GM18907 (cell line): ENCODE measurements around the gene OR9Q2.
"Not testable (repeated sequence)": the region's sequence is repeated elsewhere in the genome, so short reads cannot be mapped to it uniquely, and the experiment has no call there.

Experiments
- ATAC-seq: cut with Tn5 transposase; IDR thresholded peaks from one replicate; pipeline ENCODE4 v1.9.1; 2021; ENCODE audit warnings: mild to moderate bottlenecking, moderate library complexity; ENCODE audit not compliant: unreplicated experiment

OR9Q2 gene, protein sequence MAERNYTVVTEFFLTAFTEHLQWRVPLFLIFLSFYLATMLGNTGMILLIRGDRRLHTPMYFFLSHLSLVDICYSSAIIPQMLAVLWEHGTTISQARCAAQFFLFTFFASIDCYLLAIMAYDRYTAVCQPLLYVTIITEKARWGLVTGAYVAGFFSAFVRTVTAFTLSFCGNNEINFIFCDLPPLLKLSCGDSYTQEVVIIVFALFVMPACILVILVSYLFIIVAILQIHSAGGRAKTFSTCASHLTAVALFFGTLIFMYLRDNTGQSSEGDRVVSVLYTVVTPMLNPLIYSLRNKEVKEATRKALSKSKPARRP

DNA sequence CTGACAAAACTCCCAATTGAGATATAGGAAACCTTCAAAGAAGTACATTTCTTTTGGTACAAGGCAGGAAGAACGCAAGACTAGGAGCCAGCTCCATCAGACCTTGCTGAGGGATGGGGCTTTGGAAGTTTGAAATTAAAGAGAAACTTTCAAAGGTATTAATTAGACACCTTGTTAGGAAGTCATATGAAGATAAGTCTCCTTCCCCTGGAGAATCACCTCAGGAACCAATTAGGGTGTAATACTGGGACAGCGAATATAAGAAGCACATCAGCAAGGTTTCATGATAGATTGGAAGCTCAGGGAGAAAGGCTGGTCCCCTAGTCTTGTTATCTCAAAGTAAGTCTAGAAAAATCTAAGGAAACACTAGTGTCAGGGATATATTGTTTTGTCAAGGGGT, at the start of gene OR9Q2:
Gene OR9Q2 (plus strand): TSS at position 301 of the 400 bp plus-strand sequence. CDS start 1,421 bp downstream, outside the sequence.
- ATAC-seq: no peak

DNA sequence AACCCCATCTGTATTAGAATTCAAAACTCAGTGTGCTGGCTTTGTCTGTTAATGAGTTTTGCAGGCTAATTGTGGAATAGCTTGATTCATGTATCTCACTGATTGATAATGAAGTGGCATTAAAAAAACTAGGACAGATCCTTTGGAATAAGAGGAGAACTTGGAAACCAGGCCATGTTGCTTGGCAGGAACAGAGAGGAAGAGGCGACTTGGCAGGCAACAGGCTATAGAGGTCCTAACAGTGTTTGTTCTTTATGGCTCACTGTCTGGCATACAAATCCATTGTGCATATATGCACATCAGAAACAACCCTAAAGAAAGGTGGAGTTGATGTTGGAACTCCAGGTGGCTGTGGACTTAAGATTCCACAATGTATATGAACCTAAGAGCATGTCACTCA, 46.1 kb upstream of the OR9Q2 start:
- ATAC-seq: no peak

DNA sequence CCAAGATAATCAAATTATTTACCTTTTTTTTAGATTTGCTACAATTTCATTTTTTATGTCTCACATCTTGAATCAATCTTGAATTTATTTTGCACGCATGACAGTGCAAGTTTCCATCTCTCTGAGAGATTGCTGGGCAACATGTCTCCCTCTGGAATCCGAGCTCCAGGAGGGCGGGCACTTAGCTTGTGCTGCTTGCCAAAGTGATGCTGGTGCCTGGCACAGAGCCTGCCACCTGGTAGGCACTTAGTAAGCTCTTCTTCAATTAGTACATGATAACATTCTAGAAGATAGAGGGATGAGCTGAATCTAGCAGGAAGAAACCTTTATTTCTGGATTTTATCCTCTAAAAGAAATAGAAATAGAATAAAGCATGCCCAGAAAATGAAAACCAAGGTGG, 36.1 kb upstream of the OR9Q2 start:
- no peak for ATAC-seq

DNA sequence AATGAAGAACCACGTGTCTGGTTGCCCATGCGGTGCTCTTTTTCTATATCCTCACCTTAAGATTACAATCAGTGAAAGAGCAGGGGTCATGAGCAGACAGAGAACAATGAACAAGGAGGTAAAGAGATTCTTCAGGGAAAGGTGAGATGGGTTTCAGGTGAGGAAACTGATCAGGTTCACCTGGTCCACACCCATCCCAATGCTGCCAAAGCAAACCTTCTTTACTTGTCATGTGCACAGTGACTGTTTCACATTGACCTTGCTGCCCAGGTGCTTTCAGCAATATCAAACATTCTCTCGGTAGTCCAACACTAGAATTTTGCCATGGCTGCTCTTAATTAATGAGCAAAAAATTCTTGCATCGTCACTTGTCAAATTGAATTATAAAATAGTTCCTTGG, 24.5 kb upstream of the OR9Q2 start:
- ATAC-seq: no peak

DNA sequence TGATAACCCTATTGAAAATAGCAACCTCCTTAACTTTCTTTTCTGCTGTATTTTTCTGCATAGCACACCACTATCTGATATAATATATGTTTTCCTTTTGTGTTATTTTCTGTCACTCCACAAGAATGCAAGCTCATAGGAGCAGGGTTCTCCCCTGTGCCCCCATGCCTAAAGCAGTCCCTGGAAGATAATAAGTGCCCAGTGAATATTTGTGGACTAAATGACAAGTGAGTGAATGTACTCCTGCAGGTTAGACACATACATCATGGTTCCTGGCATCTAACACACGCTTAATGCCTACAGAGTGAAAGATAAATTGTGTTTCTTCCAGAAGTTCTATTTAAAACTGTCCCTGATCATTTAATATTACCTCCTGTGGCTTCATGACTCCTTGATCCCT, 23.9 kb upstream of the OR9Q2 start:
- ATAC-seq: no peak

DNA sequence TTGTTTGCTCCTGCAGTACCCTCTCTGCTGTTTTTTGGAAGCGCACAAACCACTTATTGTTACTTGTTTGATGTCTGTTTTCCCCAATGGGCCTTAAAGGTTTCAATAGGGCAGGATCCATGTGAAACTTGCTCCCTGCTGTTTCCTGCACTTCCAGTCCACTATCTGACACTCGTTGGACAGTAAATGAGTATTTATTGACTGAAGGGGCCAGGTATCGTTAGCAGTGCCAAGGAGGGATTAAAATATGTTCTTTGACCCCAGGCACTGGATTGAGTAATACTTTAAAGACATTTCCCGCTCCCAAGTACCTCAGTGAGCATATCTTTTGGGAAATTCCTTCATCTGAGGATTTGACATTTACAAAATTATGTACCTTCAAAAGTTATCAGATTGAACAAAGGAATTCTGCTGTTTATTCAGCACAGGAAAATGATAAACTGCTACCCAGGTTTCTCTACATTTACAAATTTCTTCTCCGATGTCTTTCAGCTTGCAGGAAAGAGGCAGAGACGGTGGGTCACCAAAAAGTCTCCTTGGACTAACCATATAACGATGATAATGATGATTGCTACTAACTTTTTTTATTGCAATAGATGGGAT, 23.3 kb upstream of the OR9Q2 start:
- no peak for ATAC-seq

DNA sequence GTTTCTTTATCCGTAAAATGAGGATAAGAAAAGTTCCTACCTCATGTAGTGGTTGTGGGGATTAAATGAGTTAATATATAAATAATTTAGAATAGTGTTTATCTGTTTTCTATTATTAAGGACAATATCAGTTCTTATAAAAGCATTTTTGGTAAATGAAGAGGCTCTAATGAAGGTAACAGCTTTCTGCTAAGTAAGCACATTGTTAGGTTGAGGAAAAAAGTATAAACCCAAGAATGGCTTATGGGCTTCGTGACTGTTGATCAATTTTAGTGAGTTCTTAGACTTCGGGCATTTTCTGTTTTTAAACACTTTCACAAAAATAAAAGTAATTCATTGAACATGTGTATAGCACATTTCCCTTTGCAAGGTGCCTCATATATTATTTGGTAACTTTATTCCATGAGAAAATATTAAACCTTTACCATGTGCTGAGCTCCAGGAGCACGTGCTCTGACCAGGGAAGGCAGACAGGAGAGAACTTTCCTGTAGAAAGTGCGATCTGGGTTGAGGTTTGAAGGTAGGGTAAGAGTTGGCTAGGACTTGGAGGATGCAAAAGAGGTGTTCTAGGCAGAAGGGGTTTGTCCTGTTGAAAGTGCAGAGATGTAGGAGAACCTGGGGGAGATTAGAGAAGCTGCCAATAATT, 11.3 kb upstream of the OR9Q2 start:
- ATAC-seq: no peak

DNA sequence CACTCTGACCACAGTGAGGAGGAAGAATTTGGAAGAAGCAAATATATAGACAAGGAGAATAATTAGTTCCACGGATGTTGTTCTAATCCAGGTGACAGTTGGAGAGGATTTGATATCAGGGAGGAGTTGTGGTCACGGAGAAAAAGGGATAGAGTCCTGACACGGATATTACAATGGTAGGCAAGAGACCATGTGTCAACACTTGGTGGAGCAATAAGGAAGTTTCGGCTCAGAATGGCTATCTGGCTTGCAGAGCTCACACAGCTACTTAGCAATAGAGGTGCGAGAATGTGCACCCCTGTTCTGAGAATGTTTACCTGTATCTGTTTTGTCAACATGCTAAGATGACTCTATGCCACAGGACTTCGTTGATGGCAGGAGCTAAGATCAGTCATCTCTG, 10.4 kb upstream of the OR9Q2 start:
- no peak for ATAC-seq

DNA sequence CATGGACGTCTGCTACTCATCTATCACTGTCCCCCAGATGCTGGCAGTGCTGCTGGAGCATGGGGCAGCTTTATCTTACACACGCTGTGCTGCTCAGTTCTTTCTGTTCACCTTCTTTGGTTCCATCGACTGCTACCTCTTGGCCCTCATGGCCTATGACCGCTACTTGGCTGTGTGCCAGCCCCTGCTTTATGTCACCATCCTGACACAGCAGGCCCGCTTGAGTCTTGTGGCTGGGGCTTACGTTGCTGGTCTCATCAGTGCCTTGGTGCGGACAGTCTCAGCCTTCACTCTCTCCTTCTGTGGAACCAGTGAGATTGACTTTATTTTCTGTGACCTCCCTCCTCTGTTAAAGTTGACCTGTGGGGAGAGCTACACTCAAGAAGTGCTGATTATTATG, 9.2 kb upstream of the OR9Q2 start:
- ATAC-seq: no peak

DNA sequence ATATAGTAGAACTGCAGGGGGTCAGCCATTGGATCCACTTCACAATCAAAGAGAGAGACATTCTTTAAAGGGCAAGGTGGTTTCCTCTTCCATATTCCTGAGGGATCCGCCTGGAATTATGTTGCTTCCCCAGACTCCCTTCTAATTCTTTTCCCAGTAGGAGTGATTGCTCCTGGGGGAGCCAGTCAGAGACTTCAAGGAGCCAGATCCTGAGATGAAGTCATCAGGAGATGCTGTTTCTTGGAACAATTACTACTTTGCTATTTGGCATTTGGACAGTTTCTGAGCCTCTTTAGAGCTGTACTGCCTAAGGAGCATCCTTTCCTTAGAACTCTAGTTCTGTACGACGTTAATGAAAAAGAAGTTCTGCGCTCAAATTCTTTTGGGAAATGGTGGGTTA, 1.9 kb upstream of the OR9Q2 start:
- no peak for ATAC-seq

DNA sequence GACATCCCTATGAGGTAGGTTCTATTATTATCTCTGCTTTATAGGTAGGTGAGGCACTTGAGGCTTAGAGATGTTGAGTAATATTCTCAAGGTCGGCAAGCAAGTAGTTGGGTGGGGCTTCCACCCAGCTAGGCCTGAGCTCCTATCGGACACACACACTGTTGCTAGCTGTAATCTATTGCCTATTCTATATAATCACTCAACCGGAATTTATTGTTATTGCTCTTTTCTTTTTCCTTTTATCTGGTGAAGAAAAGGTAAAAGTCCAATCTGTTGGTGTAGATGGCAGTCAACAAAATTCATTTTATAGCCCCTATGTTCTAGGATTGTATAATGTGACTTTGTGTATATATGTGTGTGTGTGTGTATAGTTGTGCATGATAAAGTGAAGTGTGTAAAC, 3.4 kb downstream of the OR9Q2 start:
- no peak for ATAC-seq

DNA sequence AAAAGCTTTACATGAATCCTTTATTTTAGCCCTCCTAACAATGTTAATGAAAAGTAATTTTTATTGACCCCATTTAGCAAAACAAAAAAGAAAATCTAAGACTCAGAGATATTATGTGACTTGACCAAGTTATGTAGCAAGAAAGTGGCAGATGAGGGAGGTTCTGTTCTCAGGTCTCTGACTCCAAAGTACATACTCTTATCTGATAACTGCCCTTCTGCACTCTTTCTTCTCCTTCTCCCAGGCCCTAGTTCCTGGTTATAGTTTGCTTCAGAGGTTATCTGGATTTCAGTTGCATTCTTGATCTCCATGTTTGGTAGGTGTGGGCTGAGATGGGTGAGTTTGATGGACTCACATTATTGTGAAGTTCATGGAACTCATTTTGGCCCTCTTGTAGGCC, 4.5 kb downstream of the OR9Q2 start:
- ATAC-seq: no peak

DNA sequence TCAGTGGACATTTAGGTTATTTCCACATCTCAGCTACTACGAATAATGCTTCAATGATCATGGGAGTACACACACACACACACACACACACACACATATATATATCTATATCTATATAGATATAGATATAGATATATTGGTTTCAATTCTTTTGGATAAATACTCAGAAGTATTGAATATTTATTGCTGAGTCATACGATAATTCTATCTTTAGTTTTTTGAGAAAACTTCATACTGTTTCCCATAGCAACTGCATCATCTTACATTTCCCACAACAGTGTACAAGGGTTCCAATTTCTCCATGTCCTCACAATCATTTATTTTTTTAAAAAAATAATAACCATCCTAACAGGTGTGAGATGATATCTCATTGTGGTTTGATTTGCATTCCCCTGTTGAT, 7.1 kb downstream of the OR9Q2 start:
- no peak for ATAC-seq

DNA sequence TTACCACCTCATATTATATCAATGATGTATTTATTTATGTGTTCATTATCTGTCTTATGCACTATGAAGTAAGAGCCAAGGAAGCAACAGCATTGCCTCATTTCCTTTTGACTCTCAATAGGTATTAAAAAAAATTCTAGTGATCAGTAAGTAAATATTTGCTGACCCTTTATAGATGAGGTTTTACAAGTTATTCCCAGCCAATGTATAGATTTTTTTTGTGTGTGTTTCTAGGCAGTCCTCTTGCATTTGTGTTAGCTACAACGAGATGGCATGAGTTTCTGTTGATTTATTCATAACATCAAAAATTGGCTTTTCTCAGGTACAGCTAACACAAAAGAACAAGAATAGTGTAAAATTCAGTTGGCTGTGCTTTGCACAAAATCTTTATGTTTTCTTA, 10.4 kb downstream of the OR9Q2 start:
- ATAC-seq: no peak

DNA sequence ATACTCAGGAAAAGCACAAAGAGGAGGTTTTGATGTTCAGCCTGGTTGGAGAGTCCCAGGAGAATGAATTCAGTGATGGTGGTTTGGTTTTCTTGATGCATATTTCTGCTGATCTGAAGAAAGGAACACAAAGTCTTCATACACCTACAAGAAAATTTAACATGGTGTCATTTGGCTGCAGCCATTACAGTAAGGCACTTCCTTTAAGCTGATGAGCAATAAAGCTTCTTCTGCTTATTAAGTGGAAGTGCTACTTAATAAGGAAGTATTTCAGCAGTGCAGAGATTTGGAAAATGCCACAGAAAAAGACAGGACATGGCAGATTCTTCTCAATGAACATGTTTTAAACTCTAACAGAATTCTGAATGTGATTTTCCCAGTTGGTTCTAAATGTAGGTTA, 15.2 kb downstream of the OR9Q2 start, which contains the start of gene OR1S2:
Gene OR1S2 (minus strand): TSS at position 101 of the 400 bp plus-strand sequence. CDS start 0 bp downstream, at position 101.
- ATAC-seq: no peak

DNA sequence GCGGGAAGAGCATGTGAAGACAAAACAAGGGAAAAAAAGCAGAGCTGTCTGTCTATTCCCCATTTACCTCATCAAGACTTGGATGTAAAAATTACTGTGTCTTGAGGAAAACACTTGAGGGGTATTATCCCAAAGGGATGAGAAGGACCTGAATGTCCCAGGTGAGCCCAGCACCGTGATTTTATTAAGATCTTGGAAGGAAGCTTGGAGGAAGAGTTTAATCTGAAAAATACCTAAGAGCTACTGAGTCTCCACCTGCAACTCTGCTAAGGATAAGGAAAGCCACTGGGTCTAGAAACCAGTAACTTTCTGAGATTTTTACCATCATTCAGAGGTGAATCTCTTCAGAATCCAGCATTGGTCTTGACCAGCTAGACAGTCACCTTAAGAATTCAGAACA, 23.6 kb downstream of the OR9Q2 start, which contains the start of gene OR1S1:
Gene OR1S1 (plus strand): TSS at position 301 of the 400 bp plus-strand sequence.
- not testable (repeated sequence) for ATAC-seq

DNA sequence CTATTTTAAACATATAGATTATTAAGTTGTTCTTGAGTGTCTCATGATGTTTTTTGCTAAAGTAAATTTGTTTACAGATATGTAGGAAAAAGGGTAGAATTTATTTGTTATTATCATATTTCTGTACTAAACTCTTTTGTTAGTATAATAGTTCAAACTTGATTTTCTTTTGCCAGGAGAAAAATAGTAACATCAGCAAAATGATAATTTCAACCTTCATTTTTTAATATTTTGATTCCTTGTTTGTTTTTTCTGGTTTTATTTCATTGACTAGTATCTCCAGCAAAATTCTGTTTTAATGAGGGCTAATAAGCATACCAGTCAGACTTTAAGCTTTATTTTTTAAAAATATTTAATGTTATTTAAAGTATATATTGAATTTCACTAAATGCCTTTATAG, 27.6 kb downstream of the OR9Q2 start:
- ATAC-seq: no peak

DNA sequence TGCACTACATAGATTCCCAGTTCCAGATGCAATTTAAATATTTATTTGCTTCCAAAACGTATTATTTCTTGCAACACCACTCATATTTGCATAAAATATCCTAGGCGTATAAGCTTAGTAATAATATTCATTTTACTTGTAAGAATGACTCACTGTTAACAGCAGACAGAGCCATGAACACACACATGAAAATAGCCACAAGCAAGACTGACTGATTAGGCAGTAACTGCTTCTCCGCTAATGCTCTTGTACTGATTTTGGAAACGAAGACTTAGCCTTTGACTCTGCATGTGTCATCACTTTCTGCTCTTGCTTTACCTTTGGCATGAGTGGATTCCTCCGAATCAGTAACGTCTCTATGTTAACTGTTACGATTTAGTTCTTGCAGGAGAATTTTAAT, 33.9 kb downstream of the OR9Q2 start:
- no peak for ATAC-seq

DNA sequence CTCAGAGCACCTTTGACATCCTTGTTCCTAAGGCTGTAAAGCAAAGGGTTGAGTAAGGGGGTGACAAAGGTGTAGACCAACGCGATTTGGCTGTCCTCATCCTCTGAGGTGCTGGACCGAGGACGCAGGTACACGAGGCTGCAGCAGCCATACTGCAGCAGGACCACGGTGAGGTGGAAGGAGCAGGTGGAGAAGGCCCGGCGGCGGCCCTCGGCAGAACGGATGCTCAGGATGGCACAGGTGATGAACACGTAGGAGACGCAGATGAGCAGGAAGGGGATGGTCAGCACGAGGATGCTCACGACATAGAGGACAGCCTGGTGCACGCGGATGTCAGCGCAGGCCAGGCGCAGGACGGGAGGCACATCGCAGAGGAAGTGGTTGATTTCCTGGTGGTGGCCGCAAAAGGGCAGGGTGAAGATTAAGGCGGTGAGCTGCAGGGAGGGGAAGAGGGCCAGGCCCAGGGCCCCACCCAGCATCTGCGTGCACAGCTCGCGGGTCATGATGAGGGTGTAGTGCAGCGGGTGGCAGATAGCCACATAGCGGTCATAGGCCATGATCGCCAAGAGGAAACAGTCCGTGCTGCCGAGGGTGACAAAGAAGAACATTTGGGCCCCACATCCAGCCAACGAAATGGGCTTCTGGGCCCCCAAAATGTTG, 39.2 kb downstream of the OR9Q2 start:
- no peak for ATAC-seq
